DMS53 treated with DMSO at 0.1 percent for 48 hours (cell line): ENCODE results near the gene EXOC4.

Experiments used
- DNase-seq: peaks from one replicate; lab custom pipeline; 2025; ENCODE audit not compliant: unreplicated experiment; lab: John Stamatoyannopoulos, UW

The EXOC4 gene

GRCh38 chr7:133360201-133360600 lies 107.3 kb downstream of the EXOC4 start:
- no peak for DNase-seq

DNA sequence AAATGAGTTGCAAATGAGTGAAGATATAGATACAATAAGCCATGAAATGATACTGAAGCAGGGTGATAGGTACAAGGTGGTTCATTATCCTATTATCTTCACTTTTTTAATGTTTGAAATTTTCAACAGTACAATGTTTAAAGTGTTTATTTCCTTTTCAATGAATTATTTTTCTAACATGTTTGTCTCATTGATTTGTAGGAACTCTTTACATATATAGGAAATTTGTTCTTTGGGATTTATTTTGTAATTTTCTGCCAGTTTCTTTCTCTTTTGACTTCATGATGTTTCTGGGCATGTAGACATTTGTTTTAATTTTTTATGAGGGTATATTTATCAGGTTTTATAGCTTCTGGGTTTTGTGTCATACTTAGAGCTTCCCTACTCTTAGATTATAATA lies 108.9 kb downstream of the EXOC4 start:
- no peak for DNase-seq

DNA sequence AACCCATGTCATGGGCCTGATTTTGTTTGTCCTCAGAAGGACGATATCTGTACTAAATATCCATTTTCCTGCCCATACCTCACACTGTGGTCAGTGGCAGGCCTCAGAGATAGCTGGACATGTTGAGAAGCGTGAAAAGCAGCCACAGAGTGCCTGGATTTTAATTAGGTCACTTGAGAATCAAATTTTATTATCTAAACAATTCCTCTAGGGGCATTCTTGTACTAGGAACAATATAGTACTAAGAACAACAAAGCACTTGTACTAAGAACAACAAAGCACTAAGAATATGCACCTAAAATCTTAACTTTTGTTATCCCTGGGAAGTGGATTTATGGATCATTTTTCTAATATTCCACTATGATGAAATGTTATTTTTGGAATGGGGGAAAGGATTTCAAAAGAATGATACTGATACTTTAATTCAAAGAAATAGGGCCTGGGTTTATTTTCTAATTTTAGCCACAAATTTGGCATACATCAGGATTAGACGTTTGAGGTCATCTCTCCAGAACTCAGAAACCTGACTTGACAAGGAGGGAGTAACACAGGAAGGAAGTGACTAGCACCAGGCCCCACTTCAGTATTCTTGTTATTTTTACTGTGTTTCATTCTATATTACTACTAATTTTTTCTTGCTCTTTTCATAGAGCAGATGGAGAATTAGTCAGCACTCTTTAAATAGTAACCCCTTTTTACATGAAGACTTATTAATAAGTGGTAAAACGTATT lies 112.2 kb downstream of the EXOC4 start:
- DNase-seq = no peak

DNA sequence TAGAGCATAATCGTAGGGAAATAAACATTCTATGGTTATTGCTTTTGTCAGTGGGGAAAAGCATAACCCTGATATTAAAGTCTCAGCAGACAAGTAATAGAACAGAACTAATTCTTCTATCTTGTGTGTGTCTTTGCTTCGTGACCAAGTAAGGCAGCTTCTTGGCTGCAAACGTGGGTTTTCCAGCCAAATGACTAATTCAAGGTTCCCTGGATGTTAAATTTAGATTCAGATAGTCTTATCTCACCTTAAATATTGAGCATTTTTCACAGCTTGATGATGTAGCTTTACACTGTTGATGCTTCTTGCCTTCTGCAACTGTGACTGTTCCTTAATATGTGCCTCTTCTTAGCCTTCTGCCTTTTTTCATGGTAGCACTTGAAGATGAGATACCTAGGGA lies 113.0 kb downstream of the EXOC4 start:
- no peak for DNase-seq

GRCh38 chr7:133367561-133367960 lies 114.7 kb downstream of the EXOC4 start:
- DNase-seq = no peak

DNA sequence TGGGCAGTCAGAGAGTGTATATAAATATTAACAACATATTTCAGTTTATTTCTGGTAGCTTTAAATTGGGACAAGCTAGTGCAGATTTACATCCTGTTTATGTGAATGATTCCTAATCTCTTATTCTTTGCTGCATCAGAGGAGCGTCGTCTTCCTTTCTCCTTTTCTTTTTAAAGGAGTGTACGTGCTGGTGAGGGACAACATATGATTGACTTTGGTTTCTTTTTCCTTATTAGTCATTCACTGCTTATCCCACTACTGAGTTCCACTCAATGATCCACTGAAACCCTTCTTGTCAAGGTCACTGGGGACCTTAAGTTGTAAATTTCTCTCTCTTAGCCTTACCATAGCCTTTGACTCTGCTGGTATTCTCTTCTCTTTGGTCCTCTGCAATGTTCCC lies 116.3 kb downstream of the EXOC4 start:
- no peak for DNase-seq

DNA sequence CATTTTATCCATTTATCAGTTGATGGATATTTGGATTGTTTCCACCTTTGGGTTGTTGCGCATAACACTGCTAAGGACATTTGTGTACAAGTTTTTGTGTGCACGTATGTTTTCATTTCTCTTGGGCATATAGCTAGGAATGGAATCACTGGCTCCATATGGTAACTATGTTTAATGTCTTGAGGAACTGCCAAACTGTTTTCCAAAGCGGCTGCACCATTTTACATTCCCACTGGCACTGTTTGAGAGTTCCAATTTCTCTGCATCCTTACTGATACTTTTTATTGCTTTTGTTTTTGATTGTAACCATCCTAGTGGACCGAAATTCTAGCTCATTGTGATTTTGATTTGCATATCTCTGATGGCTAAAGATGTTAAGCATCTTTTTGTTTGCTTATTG lies 118.7 kb downstream of the EXOC4 start:
- DNase-seq = no peak

- DNase-seq = no peak
These were observed 119.5 kb downstream of the EXOC4 start for GRCh38 chr7:133372337-133372736.

- no peak for DNase-seq
These were observed 123.6 kb downstream of the EXOC4 start for GRCh38 chr7:133376514-133376913.

GRCh38 chr7:133381965-133382364 lies 129.1 kb downstream of the EXOC4 start:
- DNase-seq = no peak

GRCh38 chr7:133382775-133383559 lies 130.1 kb downstream of the EXOC4 start:
- DNase-seq = no peak

DNA sequence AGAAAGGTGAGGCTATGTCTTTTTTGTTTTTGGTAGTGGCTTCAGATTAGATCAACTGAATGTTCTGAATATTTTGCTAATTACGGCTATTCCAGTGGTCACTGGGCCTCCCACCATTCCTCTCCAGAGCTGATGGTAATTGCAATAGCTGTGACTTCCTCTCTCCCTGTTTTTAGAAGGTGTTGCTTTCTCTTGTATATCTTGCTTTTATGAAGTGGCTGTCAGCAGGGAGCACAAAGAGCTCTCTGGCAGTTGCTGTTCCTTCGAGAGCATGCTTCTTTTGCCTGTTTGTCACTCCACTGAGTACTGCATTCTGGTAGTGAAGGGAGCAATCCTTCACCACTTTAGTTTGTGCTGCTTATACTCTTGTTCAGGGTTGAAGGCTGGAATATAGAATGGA lies 133.3 kb downstream of the EXOC4 start:
- DNase-seq = no peak

- no peak for DNase-seq
These were observed 136.8 kb downstream of the EXOC4 start for GRCh38 chr7:133389727-133390126.

DNA sequence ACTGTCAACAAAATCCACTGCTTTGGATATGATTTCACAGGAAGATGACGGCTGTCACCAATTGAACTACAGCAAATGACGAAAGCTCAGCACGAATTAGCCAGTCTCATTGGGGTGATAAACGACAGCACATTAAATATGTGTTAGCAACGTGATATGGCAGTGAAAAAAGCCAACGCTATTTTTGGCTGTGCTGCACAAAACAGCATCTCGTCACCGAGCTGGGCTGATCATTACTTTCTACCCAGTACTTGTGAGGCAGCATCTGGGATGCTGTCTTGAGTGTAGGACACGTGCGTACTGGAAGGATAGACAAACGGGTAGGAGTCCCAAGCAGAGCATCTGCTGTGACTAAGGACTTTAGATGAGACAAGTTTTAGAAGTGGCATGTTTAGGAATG lies 138.3 kb downstream of the EXOC4 start:
- no peak for DNase-seq

GRCh38 chr7:133394369-133394768 lies 141.5 kb downstream of the EXOC4 start:
- no peak for DNase-seq

DNA sequence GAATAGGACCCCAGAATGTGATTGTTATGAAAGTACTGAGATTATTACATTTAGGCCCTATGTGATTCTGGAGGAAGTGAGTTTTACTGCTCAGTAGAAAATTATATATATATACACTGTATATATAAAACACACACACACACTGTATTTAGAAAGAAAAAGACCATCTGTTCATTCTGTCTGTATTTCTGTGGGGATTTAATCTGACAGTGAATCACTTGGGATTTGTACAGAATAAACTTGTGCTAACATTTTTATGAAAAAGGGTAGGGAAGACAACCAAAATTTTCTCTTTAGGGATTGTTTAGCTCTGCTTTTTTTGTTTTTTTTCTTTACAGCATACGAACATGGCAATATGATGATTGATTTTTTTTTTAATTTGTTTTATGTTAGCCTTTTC lies 142.7 kb downstream of the EXOC4 start:
- no peak for DNase-seq

DNA sequence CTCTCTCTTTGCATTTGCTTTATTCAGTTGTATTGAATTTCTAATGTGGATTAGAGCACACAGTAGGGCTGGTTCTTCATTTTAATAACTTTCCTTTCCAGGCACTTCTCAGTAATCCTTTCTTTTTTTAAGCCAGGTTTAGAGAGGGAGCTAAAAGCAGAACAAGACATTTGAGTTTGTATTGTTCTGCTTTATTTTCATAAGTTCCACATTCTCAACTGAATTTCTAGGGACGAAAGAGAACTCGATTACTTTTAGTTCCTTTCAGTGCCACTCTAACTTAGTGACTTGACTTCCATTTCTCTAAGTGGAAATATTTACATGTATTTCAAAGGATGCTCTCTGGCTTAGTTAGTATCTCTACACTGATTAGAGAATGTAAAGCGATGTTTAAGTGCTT lies 145.6 kb downstream of the EXOC4 start:
- no peak for DNase-seq

DNA sequence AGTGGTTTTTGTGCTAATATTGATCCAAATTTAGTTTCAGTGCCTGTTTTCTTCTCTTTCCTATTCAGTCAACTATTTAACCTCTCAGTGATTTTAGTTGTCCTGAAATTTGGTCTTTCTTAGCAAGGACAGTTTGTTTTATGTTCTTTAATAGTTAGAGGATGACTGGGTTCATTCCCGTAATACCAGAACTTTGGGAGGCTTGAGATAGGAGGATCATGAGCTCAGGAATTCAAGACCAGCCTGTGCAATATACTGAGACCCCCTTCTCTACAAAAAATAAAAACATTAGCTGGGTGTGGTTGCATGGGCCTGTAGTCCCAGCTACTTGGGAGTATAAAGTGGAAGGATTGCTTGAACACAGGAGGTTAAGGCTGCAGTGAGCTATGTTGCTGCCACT lies 148.3 kb downstream of the EXOC4 start:
- no peak for DNase-seq

DNA sequence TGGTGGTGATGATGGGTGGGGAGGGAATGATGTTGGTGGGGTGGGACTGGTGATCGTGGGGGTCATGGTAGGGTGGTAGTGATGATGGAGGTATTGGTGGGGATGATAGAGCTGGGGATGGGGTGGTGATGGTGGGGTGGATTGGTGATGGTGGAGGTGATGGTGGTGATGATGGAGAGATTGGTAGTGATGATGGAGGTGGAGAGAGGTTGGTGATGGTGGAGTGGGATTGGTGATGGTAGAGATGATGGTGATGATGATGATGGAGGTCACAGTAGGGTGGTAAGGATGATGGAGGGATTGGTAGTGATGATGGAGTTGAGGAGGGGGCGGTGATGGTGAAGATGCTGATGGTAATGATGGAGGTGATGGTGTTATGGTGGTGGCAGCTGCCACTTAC lies 155.3 kb downstream of the EXOC4 start:
- no peak for DNase-seq

GRCh38 chr7:133409421-133409820 lies 156.5 kb downstream of the EXOC4 start:
- no peak for DNase-seq

DNA sequence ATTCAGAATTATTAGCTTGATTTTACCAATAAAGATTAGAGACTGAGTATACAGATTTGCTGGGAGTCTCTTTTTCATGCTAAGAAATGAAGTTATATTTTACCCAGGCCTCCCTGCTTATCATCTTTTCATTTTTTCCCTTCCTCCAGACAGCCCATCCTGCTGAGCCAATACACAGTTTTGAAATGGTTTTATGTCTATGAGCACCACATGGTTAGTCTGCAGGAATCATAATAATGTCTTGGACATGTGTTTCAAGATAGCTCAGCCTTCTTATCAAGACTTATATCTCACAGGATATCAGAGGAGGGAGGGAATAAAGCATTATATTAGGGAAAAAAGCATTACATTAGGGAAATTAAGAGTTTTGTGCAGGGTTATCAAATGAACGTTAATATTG lies 157.1 kb downstream of the EXOC4 start:
- no peak for DNase-seq

GRCh38 chr7:133411395-133411794 lies 158.5 kb downstream of the EXOC4 start:
- DNase-seq = no peak

DNA sequence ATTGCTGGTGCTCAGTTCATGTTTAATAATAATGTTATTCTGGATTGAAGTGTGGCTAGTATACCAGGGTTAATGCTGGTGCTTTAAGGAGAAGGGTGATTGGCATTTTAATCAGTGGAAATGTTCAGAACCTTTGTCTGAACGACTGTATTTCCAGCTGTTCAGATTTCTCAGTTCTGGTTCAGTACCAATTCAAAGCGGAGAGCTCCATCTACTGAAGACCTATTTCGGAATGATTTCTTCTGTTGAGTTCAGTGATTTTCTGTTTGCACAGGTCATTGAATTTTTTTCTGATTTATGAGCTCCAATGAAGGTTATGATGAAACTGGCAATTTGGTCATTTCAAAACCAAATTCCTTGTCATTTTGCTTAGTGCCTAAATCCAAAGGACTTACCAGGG lies 160.1 kb downstream of the EXOC4 start:
- no peak for DNase-seq
